ENCODE measurements around the gene DTNBP1.

- TF ChIP-seq CTCF (IDR thresholded peaks at IDR 0.05) (no peak), POLR2A (IDR thresholded peaks at IDR 0.05) (no peak), POLR2AphosphoS5 (IDR thresholded peaks at IDR 0.05; ENCODE audit: insufficient read depth in 1 of 2, low read depth in 1 of 2) (no peak)
Measured at GRCh38 chr6:15524861-15525401, 137.9 kb downstream of the DTNBP1 start.

Data from vagina (tissue), 2 donors.